ENCODE measurements around the gene GRID2.

GRID2 gene

DNA sequence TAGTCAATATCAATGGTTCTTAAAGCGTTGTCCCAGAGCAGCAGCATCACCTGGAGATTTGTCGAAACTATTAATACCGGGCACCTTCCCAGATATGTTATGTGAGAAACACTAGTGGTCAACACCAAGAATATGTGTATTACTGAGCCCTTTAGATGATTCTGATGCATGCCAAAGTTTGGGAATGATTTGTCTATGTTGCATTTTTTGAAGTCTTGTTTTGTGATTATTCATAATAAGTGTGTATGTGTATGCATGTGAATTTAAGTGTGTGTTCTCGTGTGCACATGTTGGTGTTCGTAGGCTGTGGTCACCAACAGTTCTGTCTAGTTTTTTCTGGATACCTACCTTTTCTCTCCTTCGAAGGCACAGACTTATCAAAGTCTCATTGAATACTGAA, 749.4 kb downstream of the GRID2 start:
- in situ Hi-C loops (cut with MboI; ENCODE audit: low sequenced_read_pairs, unreplicated experiment) = no loop called here
- TF ChIP-seq, protein P1, sequence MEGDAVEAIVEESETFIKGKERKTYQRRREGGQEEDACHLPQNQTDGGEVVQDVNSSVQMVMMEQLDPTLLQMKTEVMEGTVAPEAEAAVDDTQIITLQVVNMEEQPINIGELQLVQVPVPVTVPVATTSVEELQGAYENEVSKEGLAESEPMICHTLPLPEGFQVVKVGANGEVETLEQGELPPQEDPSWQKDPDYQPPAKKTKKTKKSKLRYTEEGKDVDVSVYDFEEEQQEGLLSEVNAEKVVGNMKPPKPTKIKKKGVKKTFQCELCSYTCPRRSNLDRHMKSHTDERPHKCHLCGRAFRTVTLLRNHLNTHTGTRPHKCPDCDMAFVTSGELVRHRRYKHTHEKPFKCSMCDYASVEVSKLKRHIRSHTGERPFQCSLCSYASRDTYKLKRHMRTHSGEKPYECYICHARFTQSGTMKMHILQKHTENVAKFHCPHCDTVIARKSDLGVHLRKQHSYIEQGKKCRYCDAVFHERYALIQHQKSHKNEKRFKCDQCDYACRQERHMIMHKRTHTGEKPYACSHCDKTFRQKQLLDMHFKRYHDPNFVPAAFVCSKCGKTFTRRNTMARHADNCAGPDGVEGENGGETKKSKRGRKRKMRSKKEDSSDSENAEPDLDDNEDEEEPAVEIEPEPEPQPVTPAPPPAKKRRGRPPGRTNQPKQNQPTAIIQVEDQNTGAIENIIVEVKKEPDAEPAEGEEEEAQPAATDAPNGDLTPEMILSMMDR (IDR thresholded peaks at IDR 0.05; ENCODE audit: borderline replicate concordance, control extremely low read depth, extremely low read depth, insufficient read depth, missing control alignments) = no peak
- DNase-seq (ENCODE audit: low spot score) = no peak

DNA sequence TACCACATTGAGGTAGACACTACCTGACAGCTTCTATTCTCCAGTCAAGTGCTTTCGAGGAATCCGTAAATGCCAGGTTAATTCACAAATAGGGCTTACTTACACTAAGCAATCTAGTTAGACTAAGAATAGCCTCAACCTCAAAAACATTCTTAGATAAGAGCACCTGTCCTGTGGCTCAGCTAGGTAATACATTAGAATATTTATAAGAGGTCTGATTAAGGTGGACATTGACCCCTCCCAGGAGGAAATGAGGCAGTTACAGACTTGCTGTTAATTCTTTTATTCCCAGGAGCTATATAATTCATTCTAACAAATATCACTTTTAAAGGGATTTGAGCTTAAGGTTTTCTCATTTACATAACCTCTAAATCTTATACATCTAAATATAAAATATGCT, 758.1 kb downstream of the GRID2 start:
- in situ Hi-C loops (cut with MboI; ENCODE audit: low sequenced_read_pairs, unreplicated experiment) = no loop called here
- TF ChIP-seq, protein P1 (IDR thresholded peaks at IDR 0.05; ENCODE audit: borderline replicate concordance, control extremely low read depth, extremely low read depth, insufficient read depth, missing control alignments) = no peak
- no peak for DNase-seq (ENCODE audit: low spot score)

DNA sequence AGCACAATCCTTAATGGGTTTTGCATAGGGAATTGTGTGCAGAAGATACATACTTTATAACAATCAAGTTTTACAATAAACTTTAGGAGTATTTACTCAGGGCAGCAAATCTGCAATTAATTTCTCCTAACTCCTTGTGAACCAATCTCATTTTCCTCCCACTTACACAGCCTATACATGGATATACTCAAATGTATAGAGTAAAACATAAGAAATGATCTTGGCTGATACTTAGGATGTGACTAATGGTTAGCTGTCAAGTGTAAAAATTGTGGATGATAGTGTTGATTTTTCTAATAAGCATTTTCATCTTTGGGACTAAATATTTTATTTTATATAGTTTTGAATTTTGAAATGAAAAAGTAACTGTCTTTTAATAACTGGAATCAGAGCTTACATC, 759.6 kb downstream of the GRID2 start:
- TF ChIP-seq, protein P1 (IDR thresholded peaks at IDR 0.05; ENCODE audit: borderline replicate concordance, control extremely low read depth, extremely low read depth, insufficient read depth, missing control alignments) = no peak
- no peak for DNase-seq (ENCODE audit: low spot score)
- in situ Hi-C loops (cut with MboI; ENCODE audit: low sequenced_read_pairs, unreplicated experiment) = no loop called here

DNA sequence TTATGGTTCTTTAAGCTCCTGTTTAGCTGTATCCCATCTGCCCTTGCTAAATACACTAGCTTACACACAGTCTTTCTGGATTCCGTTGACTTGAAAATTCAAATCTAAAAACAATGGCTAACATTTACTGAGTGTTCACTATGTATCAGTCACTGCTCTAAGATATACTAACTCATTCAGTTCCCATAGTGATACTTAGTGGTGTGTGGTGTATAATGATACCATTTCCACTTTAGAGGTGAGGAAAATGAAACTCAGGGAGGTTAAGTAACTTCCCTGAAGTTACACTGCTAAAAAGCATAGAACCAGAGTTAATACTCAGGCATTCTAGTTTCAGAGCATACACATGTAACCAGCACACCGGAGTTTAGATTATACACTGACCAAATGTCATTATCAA, 762.0 kb downstream of the GRID2 start:
- TF ChIP-seq, protein P1 (IDR thresholded peaks at IDR 0.05; ENCODE audit: borderline replicate concordance, control extremely low read depth, extremely low read depth, insufficient read depth, missing control alignments) = no peak

DNA sequence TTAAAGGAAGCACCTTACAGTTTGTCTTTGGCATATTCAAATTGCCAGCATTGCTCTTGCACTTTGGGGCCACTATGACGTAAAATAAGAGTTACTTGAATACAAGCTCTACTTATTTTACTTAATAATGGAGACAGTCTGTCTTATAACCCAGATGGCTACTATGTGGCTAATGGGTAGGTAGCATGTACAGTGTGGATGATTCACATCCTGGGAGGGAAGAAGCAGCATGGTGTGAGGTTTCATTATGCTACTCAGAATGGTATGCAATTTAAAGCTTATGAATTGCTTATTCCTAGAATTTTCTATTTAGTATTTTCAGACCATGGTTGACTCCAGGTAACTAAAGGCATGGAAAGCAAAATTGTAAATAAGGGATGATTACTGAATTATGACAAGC, 763.0 kb downstream of the GRID2 start:
- TF ChIP-seq, protein P1 (IDR thresholded peaks at IDR 0.05; ENCODE audit: borderline replicate concordance, control extremely low read depth, extremely low read depth, insufficient read depth, missing control alignments) = no peak
- in situ Hi-C loops (cut with MboI; ENCODE audit: low sequenced_read_pairs, unreplicated experiment) = no loop called here
- DNase-seq (ENCODE audit: low spot score) = no peak

More for the DNA sequence above, 762.0 kb downstream of the GRID2 start:
- DNase-seq (ENCODE audit: low spot score) = no peak
- in situ Hi-C loops (cut with MboI; ENCODE audit: low sequenced_read_pairs, unreplicated experiment) = no loop called here

DNA sequence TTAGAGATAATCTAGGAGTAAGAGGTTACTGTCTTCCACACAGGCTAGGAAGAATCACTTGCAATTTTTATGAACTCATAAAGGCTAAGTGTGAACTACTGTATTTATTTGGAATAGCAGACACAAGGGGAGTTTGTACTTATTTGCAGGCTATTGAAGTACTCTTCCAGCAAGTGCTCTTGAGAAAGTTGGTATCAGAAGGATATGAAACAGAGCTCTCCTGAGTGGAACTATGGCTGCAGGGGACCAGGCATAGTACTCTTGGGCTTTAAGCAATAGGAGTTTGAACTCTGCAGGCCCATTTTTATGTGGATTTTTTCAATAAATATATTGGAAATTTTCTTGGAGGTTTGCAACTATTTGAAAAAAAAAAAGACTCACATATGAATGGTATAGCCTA, 768.5 kb downstream of the GRID2 start:
- DNase-seq (ENCODE audit: low spot score) = no peak
- TF ChIP-seq, protein P1 (IDR thresholded peaks at IDR 0.05; ENCODE audit: borderline replicate concordance, control extremely low read depth, extremely low read depth, insufficient read depth, missing control alignments) = no peak
- in situ Hi-C loops (cut with MboI; ENCODE audit: low sequenced_read_pairs, unreplicated experiment) = no loop called here

DNA sequence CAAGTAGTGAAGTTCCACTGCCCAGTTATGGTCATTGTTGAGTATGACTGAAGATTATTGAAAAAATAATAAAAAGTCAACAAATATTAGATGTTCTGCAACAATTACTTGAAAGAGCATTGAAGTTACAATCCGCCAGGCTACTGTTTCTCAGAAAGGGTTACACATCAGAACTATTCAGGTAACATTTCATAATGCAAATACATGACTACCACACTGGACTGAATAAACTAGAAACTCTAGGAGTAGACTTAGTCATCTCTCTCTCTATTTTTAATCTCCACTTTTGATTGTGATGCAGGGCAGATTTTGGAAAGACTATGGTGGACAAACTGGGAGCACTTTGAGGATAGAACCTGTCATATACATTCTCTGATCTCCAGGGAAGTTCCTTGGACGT, 776.5 kb downstream of the GRID2 start:
- in situ Hi-C loops (cut with MboI; ENCODE audit: low sequenced_read_pairs, unreplicated experiment) = no loop called here
- no peak for DNase-seq (ENCODE audit: low spot score)

More for the DNA sequence above, 776.5 kb downstream of the GRID2 start:
- TF ChIP-seq, protein P1 (IDR thresholded peaks at IDR 0.05; ENCODE audit: borderline replicate concordance, control extremely low read depth, extremely low read depth, insufficient read depth, missing control alignments) = no peak
